Fibroblast of villous mesenchyme (primary cell): ENCODE data around the gene GARNL3. TPM values are rescaled to one million over a fixed set of nuclear protein-coding genes. Genes with fewer than 3 reads are reported as not detected.

ENCODE experiments used
- DNase-seq: peaks from one replicate; pipeline ENCODE4 v3.0.0-alpha.2; 2010; ENCODE audit warnings: low read depth
- H3K4me3 ChIP-seq: 2 replicates; pipeline ENCODE4 v1.5.1; 2011; ENCODE audit warnings: low read depth, mild to moderate bottlenecking, low read length
- CTCF ChIP-seq: IDR thresholded peaks from 2 replicates; pipeline ENCODE4 v1.5.1; 2012; ENCODE audit warnings: low read depth, mild to moderate bottlenecking, low read length; ENCODE audit not compliant: insufficient read depth
- total RNA-seq: library from RNA; depleted of rRNA; stranded (reverse); fragments of >200 nt; gene quantifications from 2 replicates; pipeline ENCODE4 v1.2.3, GENCODE V29; 2012

GARNL3 gene
- total RNA-seq, 1 donor: 0.86 TPM

- no peak for TF ChIP-seq CTCF
- no peak for DNase-seq
- H3K4me3 ChIP-seq: no peak overlapping the region
These were observed 2.0 kb upstream of the GARNL3 start for GRCh38 chr9:127262602-127263001.

GRCh38 chr9:127263237-127263636 lies 1.3 kb upstream of the GARNL3 start:
- TF ChIP-seq CTCF: no peak
- DNase-seq: no peak
- no peak overlapping the region for H3K4me3 ChIP-seq

- TF ChIP-seq CTCF: no peak
- H3K4me3 ChIP-seq: no peak overlapping the region
- no peak for DNase-seq
These were observed 910 bp upstream of the GARNL3 start for GRCh38 chr9:127263664-127264063.

GRCh38 chr9:127267793-127268525 lies 3.4 kb downstream of the GARNL3 start:
- no peak for TF ChIP-seq CTCF
- DNase-seq: no peak
- no peak overlapping the region for H3K4me3 ChIP-seq

- no peak for DNase-seq
- no peak overlapping the region for H3K4me3 ChIP-seq
- TF ChIP-seq CTCF: no peak
These were observed 4.9 kb downstream of the GARNL3 start for GRCh38 chr9:127269449-127269848.

- no peak for TF ChIP-seq CTCF
- no peak for DNase-seq
- no peak overlapping the region for H3K4me3 ChIP-seq
These were observed 8.8 kb downstream of the GARNL3 start for GRCh38 chr9:127273326-127273725.

- H3K4me3 ChIP-seq: no peak overlapping the region
- no peak for TF ChIP-seq CTCF
- no peak for DNase-seq
These were observed 12.5 kb downstream of the GARNL3 start for GRCh38 chr9:127277099-127277498.
